Heart left ventricle (tissue), 16 donors: ENCODE data around the gene FUT8. TPM values are rescaled to one million over a fixed set of nuclear protein-coding genes. Genes with fewer than 3 reads are reported as not detected.

Experiments
- ATAC-seq, 4 donors: fragments of 200-7000 bp; cut with Tn5 transposase; one replicate each; pipeline ENCODE4 v1.9.1; 2020 to 2022; ENCODE audit warnings: moderate library complexity in 4 of 4, mild to moderate bottlenecking in 3 of 4, moderate number of reproducible peaks in 1 of 4
- DNase-seq, 5 donors: peaks; one replicate each; pipeline ENCODE4 v3.0.0-alpha.2; 2020
- H3K27ac ChIP-seq, 12 donors: fragments of 200-600 bp; sonication (generic) in 4 of 12; one replicate each; pipeline versions ENCODE4 v1.5.0 to v1.8.0; 2016 to 2022; ENCODE audit warnings: mild to moderate bottlenecking in 2 of 12
- H3K27me3 ChIP-seq, 9 donors: fragments of 200-600 bp; sonication (generic) in 2 of 9; one replicate each; pipeline versions ENCODE4 v1.5.1 to v1.8.0; 2016 to 2022; ENCODE audit warnings: mild to moderate bottlenecking in 3 of 9
- H3K36me3 ChIP-seq, 9 donors: fragments of 200-600 bp; sonication (generic) in 2 of 9; one replicate each; pipeline versions ENCODE4 v1.5.0 to v1.8.0; 2018 to 2022; ENCODE audit warnings: mild to moderate bottlenecking in 2 of 9
- H3K4me1 ChIP-seq, 12 donors: fragments of 200-600 bp; sonication (generic) in 4 of 12; one replicate each; pipeline versions ENCODE4 v1.5.0 to v1.8.0; 2016 to 2022; ENCODE audit warnings: mild to moderate bottlenecking in 3 of 12
- H3K4me3 ChIP-seq, 12 donors: fragments of 200-600 bp; sonication (generic) in 4 of 12; one replicate each; pipeline versions ENCODE4 v1.5.0 to v1.8.0; 2017 to 2022; ENCODE audit warnings: mild to moderate bottlenecking in 9 of 12, moderate library complexity in 4 of 12
- H3K9me3 ChIP-seq, 12 donors: fragments of 200-600 bp; sonication (generic) in 4 of 12; one replicate each; pipeline versions ENCODE4 v1.5.0 to v1.8.0; 2016 to 2022; ENCODE audit warnings: mild to moderate bottlenecking in 1 of 12
- POLR2A ChIP-seq, 2 donors: fragments of 450-650 bp; IDR thresholded peaks; one replicate each; pipeline ENCODE4 v1.6.1; 2017; ENCODE audit warnings: antibody characterized with exemption in 2 of 2, mild to moderate bottlenecking in 2 of 2, moderate library complexity in 2 of 2
- WGBS, 4 donors: extraction: QIAGEN DNeasy Blood & Tissue Kit in 2 of 4; methylation state at CpG; one replicate each; pipeline versions ENCODE4 v1.1.5 to v1.1.7; 2013 to 2018; 5-methylcytosine and 5-hydroxymethylcytosine counted together
- intact Hi-C, 10 donors: fragments of 100-400 bp; cut with DNase I; formaldehyde crosslinking; loops; one replicate each; pipeline versions ENCODE4 v1.11.1 to v1.14.2; 2022
- polyA plus RNA-seq, 2 donors: library from polyadenylated mRNA; stranded (reverse); fragments of 200-250 nt; gene quantifications; one replicate each; pipeline ENCODE4 v1.2.3, GENCODE V29; 2013
- total RNA-seq, 9 donors: library from RNA; depleted of rRNA in 2 of 9; stranded (reverse); fragments of >200 nt in 2 of 9; fragmentation: NEBNext Ultra II Directional in 3 of 9; extraction: Animal tissue kit (Norgen Biotek cat#: 25700) in 3 of 9; gene quantifications; one replicate each; pipeline versions ENCODE4 v1.1.0 to v1.2.4, GENCODE V29; 2016 to 2023
- TF ChIP-seq, protein P1 (sequence below), 12 donors: fragments of 200-600 bp; sonication (generic) in 4 of 12; IDR thresholded peaks; one replicate each; pipeline versions ENCODE4 v1.5.0 to v1.8.0; 2018 to 2022; ENCODE audit warnings: antibody characterized with exemption in 12 of 12, mild to moderate bottlenecking in 5 of 12
- donor health status: ischemic (EF 13 %, LVEDD 7.1; RV severe dilation, severe dysfunction).
- donor health status: healthy with polysubstance abuse.
- donor health status: DM: no; HTN: yes; CAD: no.
- donor health status: DM: no; HTN: no; CAD: no.
- donor health status: ischemic (EF 25% LVEDD 6.9; RV normal size, moderate dysfunction).
- donor health status: ischemic (EF 25% LVEDD 5.7; RV mildly dilated, moderate dysfunction).
- donor health status: healthy.
- donor health status: DM: yes; HTN: yes; CAD: no.
- donor health status: ischemic (EF 35%, LVEDD 5.7; RV mildly dilated, moderate dysfunction).
- donor health status: nonischemic (EF 11% LVEDD 7.7; RV severe dilation, severe dysfunction).
- donor health status: DM: yes; HTN: yes; CAD: no.
- donor health status: PGD.
- donor health status: ischemic (EF 29% LVEDD 5.4; RV normal size, mild dysfunction).
- donor health status: nonischemic (EF 23%, LVEDD 6.1; RV moderate dilation, normal function).

The FUT8 gene
- total and polyA plus RNA-seq, 11 donors: 2.8 to 17.3 (median 11.2) TPM

DNA sequence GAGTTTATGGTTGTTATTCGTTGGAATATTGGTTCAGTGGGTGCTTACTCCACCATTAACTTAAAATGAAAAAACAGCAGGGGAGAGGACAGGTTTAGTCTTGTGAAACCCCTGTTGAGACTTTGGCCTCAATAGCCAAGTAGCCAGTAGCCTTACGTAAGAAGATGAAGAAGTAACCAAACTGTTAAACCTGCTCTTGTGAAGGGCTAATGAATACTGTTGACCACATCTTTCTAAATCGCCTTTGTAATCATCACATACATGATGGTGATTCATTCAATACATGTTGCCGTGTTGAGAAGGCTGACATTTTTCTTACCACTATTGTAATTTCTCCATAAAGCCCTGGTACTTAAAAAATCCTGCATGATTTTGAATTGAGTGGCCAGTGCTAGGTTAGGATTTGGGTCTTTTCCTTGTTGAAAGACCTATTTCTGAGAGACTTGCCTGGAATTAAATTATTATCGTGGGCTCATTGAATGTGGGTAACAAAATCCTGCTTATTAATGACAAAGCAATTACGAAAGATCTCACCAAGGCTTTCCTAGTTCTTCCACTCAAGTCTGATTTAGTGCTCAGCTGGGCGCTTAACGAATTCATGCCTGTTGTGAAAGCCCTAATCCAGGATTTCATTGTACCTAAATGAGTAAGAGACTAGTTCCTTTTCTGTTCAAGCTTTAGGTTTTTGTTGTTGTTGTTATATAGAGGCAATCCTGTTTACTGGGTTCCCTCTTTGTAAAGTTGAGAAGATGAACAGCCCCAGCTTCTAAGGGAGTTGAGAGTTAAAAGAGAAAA is 333.1 kb downstream of the FUT8 start:
- 95 to 97% (median 96%) methylated on average over 8 of the region's 8 CpGs for WGBS, 4 donors
- ATAC-seq: no peak
- Histone ChIP-seq H3K9me3 (peaks cover 0 to 5% (median 0%) of the 10 kb centered on the region in 12 donors), H3K27ac (no peak overlapping the region), H3K4me3 (no peak overlapping the region), H3K36me3 (peaks cover 0 to 11% (median 0%) of the 10 kb centered on the region in 9 donors), H3K4me1 (no peaks in the 10 kb centered on the region), H3K27me3 (no peaks in the 10 kb centered on the region)
- intact Hi-C loops: no loop called here
- TF ChIP-seq, protein P1, sequence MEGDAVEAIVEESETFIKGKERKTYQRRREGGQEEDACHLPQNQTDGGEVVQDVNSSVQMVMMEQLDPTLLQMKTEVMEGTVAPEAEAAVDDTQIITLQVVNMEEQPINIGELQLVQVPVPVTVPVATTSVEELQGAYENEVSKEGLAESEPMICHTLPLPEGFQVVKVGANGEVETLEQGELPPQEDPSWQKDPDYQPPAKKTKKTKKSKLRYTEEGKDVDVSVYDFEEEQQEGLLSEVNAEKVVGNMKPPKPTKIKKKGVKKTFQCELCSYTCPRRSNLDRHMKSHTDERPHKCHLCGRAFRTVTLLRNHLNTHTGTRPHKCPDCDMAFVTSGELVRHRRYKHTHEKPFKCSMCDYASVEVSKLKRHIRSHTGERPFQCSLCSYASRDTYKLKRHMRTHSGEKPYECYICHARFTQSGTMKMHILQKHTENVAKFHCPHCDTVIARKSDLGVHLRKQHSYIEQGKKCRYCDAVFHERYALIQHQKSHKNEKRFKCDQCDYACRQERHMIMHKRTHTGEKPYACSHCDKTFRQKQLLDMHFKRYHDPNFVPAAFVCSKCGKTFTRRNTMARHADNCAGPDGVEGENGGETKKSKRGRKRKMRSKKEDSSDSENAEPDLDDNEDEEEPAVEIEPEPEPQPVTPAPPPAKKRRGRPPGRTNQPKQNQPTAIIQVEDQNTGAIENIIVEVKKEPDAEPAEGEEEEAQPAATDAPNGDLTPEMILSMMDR (IDR thresholded peaks at IDR 0.05): no peak
- no peak for TF ChIP-seq POLR2A (IDR thresholded peaks at IDR 0.05)
- no peak for DNase-seq

GRCh38 chr14:65748796-65749195 is 336.3 kb downstream of the FUT8 start:
- ATAC-seq: no peak
- intact Hi-C loops: no loop called here
- Histone ChIP-seq H3K27me3 (no peaks in the 10 kb centered on the region), H3K4me1 (no peaks in the 10 kb centered on the region), H3K4me3 (no peak overlapping the region), H3K36me3 (no peaks in the 10 kb centered on the region), H3K27ac (no peak overlapping the region), H3K9me3 (peaks cover 0 to 5% (median 0%) of the 10 kb centered on the region in 12 donors)
- DNase-seq: no peak
- TF ChIP-seq, protein P1 (IDR thresholded peaks at IDR 0.05): no peak
- no peak for TF ChIP-seq POLR2A (IDR thresholded peaks at IDR 0.05)
- WGBS, 4 donors: 96 to 98% (median 96%) methylated on average over 2 of the region's 2 CpGs

DNA sequence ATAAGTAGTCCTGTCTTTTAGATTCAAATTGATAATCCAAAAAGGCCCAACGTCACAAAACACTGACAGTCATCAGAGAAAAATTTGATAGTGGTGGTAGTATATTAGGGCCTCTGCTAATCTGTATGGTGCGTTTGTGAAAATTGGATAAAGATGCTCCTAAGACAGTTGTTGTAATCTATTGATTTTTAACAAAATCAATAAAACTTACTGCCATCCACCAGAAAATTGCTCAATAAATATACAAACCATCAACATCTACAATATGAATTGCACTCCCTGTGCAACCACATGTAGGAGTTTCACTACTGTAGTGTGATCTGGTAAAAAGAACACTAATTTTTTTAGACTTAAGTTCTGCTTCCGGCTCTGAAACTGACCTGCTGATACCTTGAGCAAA is 336.8 kb downstream of the FUT8 start:
- TF ChIP-seq, protein P1 (IDR thresholded peaks at IDR 0.05): no peak
- no peak for TF ChIP-seq POLR2A (IDR thresholded peaks at IDR 0.05)
- no peak overlapping the region for H3K27ac ChIP-seq
- H3K36me3 ChIP-seq: no peaks in the 10 kb centered on the region
- WGBS, 4 donors: 77 to 91% (median 89%) methylated on average over 3 of the region's 3 CpGs
- no peak overlapping the region for H3K4me3 ChIP-seq
- intact Hi-C loops: no loop called here
- no peaks in the 10 kb centered on the region for H3K27me3 ChIP-seq
- ATAC-seq: no peak
- H3K4me1 ChIP-seq: no peaks in the 10 kb centered on the region
- no peak for DNase-seq
- H3K9me3 ChIP-seq: peaks cover 0 to 5% (median 0%) of the 10 kb centered on the region in 12 donors

DNA sequence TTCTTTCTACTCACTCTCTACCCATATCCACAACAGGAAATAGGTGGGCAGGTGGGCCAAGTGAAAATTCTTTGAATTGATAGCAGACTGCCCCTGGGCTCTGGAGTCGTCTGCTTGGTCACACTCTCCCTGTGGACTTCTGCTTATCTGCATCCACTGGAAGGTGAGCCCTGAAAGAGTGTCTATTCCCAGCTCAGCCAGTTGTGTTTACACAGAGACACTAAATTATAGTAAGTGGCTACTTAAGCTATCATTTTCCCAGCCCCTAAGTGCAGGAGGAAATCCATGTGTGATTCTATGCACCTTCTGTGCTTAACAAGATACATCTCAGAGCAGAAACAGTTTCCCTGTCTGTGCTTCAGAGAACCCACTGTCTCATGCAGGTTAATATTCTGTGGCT is 338.4 kb downstream of the FUT8 start:
- H3K9me3 ChIP-seq: peaks cover 0 to 5% (median 0%) of the 10 kb centered on the region in 12 donors
- H3K4me3 ChIP-seq: no peak overlapping the region
- ATAC-seq (no peak), DNase-seq (no peak)
- H3K4me1 ChIP-seq: no peaks in the 10 kb centered on the region
- WGBS, 4 donors: 12 to 23% (median 17%) methylated on average over 1 of the region's 1 CpG
- no peak for TF ChIP-seq POLR2A (IDR thresholded peaks at IDR 0.05)
- TF ChIP-seq, protein P1 (IDR thresholded peaks at IDR 0.05): no peak
- no peaks in the 10 kb centered on the region for H3K27me3 ChIP-seq
- H3K27ac ChIP-seq: no peak overlapping the region
- intact Hi-C loops: no loop called here
- no peaks in the 10 kb centered on the region for H3K36me3 ChIP-seq
